ENCODE results near the gene C10orf105. TPM values are rescaled to one million over a fixed set of nuclear protein-coding genes. Genes with fewer than 3 reads are reported as not detected.

The C10orf105 gene
- total RNA-seq, 2 donors from 2014 or later = 0.14 TPM; not detected in 1

DNA sequence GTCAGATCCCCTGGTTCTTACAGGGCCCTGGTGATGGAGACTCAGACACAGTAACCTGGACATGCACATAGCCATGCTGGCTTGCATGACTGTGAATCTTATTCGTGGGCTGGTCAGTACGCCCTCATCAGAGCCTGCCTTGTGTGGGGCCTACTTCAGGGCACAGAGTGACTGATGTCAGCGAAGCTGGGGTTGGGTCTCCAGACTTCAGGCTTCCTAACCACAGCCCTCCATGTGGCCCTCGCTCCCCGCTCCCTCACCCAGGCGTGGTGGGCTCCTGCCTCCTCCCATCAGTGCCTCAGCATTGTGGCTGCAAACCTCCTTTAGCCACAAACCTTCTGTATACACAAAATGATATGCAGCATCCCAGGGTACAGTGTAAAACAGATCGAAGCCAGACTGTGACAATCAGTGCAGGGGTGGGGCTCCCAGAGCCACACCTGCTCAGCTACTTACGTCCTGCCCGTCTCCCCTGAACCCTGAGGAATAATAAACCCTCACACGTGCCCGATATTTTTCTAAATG, 7.1 kb upstream of the C10orf105 start:
- H3K36me3 ChIP-seq = no peaks in the 10 kb centered on the region
- H3K27ac ChIP-seq = no peak overlapping the region
- DNase-seq (ENCODE audit: low spot score) (no peak), ATAC-seq (ENCODE audit: insufficient number of reproducible peaks, low FRiP score, low read depth) (no peak)
- H3K9me3 ChIP-seq = no peaks in the 10 kb centered on the region
- H3K27me3 ChIP-seq (replicated peaks; ENCODE audit: insufficient read depth) = no peaks in the 10 kb centered on the region
- TF ChIP-seq, protein P1, sequence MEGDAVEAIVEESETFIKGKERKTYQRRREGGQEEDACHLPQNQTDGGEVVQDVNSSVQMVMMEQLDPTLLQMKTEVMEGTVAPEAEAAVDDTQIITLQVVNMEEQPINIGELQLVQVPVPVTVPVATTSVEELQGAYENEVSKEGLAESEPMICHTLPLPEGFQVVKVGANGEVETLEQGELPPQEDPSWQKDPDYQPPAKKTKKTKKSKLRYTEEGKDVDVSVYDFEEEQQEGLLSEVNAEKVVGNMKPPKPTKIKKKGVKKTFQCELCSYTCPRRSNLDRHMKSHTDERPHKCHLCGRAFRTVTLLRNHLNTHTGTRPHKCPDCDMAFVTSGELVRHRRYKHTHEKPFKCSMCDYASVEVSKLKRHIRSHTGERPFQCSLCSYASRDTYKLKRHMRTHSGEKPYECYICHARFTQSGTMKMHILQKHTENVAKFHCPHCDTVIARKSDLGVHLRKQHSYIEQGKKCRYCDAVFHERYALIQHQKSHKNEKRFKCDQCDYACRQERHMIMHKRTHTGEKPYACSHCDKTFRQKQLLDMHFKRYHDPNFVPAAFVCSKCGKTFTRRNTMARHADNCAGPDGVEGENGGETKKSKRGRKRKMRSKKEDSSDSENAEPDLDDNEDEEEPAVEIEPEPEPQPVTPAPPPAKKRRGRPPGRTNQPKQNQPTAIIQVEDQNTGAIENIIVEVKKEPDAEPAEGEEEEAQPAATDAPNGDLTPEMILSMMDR (IDR thresholded peaks at IDR 0.05) = no peak
- peaks cover 14 to 23% of the 10 kb centered on the region in 2 donors for H3K4me1 ChIP-seq (ENCODE audit: control insufficient read depth in 1 of 2, low read depth in 2 of 2)
- H3K4me3 ChIP-seq = no peak overlapping the region

DNA sequence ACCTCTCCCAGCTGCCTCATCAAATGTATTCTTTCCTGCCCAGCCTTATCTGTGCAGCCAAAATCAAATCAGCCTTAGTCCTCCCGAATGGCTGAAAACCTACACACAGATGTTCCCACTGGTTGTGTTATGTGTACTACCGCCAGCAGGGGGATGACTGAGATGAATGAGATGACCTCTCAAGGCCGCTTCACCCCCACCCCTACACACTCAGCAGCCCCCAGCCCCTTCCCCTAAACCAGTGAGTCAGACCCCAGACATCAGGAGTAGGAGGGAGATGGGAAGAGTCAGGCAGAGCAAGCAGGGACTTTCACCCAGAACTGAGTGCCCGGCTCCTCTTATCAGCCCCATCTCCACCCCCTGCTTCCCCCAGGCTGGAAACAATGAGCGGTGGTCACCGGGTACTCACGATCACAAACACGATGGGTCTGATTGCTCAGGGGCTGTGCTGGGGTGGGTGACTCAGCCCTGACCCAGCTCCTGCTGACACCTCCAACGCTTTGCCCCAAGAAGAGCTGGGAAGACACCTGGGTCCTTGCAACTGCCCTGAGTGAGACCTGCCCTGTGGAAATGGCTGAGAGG, 6.5 kb upstream of the C10orf105 start:
- Histone ChIP-seq H3K4me3 (no peak overlapping the region), H3K4me1 (ENCODE audit: control insufficient read depth in 1 of 2, low read depth in 2 of 2) (peaks cover 14 to 23% of the 10 kb centered on the region in 2 donors), H3K36me3 (no peaks in the 10 kb centered on the region), H3K27me3 (replicated peaks; ENCODE audit: insufficient read depth) (no peaks in the 10 kb centered on the region), H3K27ac (no peak overlapping the region), H3K9me3 (no peaks in the 10 kb centered on the region)
- TF ChIP-seq, protein P1 (IDR thresholded peaks at IDR 0.05) = peak; percentile 17
- ATAC-seq (ENCODE audit: insufficient number of reproducible peaks, low FRiP score, low read depth) (no peak), DNase-seq (ENCODE audit: low spot score) (no peak)

DNA sequence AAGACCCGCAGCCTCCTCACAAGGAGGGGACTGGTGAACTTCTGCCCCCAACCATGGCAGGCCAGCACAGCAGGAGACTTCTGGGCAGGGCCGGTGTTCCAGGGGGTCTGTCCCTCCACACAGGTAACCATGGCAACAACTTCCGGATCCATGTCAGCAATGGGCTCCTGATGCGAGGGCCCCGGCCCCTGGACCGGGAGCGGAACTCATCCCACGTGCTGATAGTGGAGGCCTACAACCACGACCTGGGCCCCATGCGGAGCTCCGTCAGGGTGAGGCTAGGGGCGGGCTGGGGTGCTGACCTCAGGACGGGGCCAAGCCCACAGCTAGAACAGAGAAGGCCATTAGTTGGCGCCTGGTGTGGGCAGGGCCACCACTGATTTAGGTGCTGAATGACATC, 5.7 kb upstream of the C10orf105 start:
- H3K4me1 ChIP-seq (ENCODE audit: control insufficient read depth in 1 of 2, low read depth in 2 of 2) = peaks cover 14 to 23% of the 10 kb centered on the region in 2 donors
- H3K27ac ChIP-seq = no peak overlapping the region
- ATAC-seq (ENCODE audit: insufficient number of reproducible peaks, low FRiP score, low read depth) (no peak), DNase-seq (ENCODE audit: low spot score) (no peak)
- H3K27me3 ChIP-seq (replicated peaks; ENCODE audit: insufficient read depth) = no peaks in the 10 kb centered on the region
- no peaks in the 10 kb centered on the region for H3K36me3 ChIP-seq
- TF ChIP-seq, protein P1 (IDR thresholded peaks at IDR 0.05) = no peak
- no peaks in the 10 kb centered on the region for H3K9me3 ChIP-seq
- no peak overlapping the region for H3K4me3 ChIP-seq

DNA sequence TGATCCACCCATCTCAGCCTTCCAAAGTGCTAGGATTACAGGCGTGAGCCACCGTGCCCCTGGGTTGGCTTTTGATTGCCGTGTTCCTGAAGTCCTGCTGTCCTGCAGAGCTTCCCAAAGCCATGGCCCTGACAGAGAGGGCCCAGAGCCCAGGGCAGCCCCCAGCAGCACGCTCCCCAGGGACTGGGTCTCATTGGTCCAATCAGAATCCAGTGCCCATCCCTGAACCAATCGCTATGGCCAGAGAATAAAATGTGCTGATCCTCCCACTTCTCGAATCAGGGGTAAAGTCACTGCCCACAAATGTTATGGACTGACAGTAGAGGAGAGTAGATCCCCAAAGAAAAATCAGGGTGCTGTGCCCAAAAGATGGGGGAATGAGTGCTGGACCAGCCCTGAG, 5.0 kb upstream of the C10orf105 start:
- DNase-seq (ENCODE audit: low spot score) = no peak
- no peak for ATAC-seq (ENCODE audit: insufficient number of reproducible peaks, low FRiP score, low read depth)
- Histone ChIP-seq H3K9me3 (no peaks in the 10 kb centered on the region), H3K27ac (no peak overlapping the region), H3K4me3 (no peak overlapping the region), H3K36me3 (no peaks in the 10 kb centered on the region), H3K27me3 (replicated peaks; ENCODE audit: insufficient read depth) (no peaks in the 10 kb centered on the region), H3K4me1 (ENCODE audit: control insufficient read depth in 1 of 2, low read depth in 2 of 2) (peaks cover 14 to 23% of the 10 kb centered on the region in 2 donors)
- TF ChIP-seq, protein P1 (IDR thresholded peaks at IDR 0.05) = no peak

DNA sequence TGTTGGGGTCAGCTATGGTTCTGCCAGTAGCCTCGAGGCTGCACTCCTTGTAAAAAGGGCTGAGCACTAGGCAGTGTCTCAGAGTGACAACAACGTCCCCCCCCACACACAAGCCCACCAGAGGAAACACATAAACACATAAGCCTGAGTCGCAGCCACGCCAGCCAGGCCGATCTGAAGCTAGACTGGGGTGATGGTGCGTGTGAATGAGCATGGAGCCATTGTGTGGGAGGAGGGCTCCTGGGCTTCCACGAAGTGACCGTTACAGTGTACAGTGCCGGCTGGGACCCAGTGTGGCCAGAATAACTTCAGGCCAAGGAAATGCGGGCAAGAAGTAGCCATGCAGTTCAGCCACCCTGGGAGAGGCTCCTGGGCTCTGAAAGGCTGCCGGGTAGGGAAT, 3.7 kb upstream of the C10orf105 start:
- ATAC-seq (ENCODE audit: insufficient number of reproducible peaks, low FRiP score, low read depth) (no peak), DNase-seq (ENCODE audit: low spot score) (no peak)
- peaks cover 9 to 14% of the 10 kb centered on the region in 2 donors for H3K4me1 ChIP-seq (ENCODE audit: control insufficient read depth in 1 of 2, low read depth in 2 of 2)

More for the DNA sequence above, 3.7 kb upstream of the C10orf105 start:
- Histone ChIP-seq H3K4me3 (no peak overlapping the region), H3K36me3 (no peaks in the 10 kb centered on the region), H3K27ac (no peak overlapping the region), H3K9me3 (no peaks in the 10 kb centered on the region), H3K27me3 (replicated peaks; ENCODE audit: insufficient read depth) (no peaks in the 10 kb centered on the region)
- TF ChIP-seq, protein P1 (IDR thresholded peaks at IDR 0.05) = no peak
